A673 (cell line): ENCODE measurements around the gene PROSER3.
"Not testable (repeated sequence)": the region's sequence is repeated elsewhere in the genome, so short reads cannot be mapped to it uniquely, and the experiment has no call there.

Experiments used
- CTCF ChIP-seq: fragments of 300-800, 200-600 bp; sonication (generic); conservative IDR thresholded peaks from 2 replicates; pipeline ENCODE4 v1.5.1; 2017; ENCODE audit warnings: low read depth, mild to moderate bottlenecking, antibody characterized with exemption, low read length, moderate library complexity, mixed read lengths
- EZH2 ChIP-seq: fragments of 200-600 bp; sonication (generic); IDR thresholded peaks from 2 replicates; pipeline ENCODE4 v1.6.1; 2017; ENCODE audit warnings: borderline replicate concordance, low read depth, mild to moderate bottlenecking, mixed read lengths, antibody characterized with exemption, low read length; ENCODE audit not compliant: poor library complexity, severe bottlenecking

- TF ChIP-seq EZH2, CTCF: not testable (repeated sequence)
Observed at GRCh38 chr19:35795564-35795963, 37.6 kb downstream of the PROSER3 start.
